GM12878 (cell line): Measurements from ENCODE around the gene GYG1.

Source experiments
- CTCF ChIP-seq, 3 experiments: IDR thresholded peaks in 2 of 3; conservative IDR thresholded peaks in 1 of 3; 2 replicates each; pipeline ENCODE4 v1.5.1; 2011; ENCODE audit warnings: low read depth in 3 of 3, low read length in 3 of 3, mild to moderate bottlenecking in 3 of 3, control low read depth in 2 of 3, moderate library complexity in 2 of 3, inconsistent platforms in 1 of 3, mixed read lengths in 1 of 3; ENCODE audit not compliant: control insufficient read depth in 2 of 3, insufficient read depth in 1 of 3; ENCODE audit errors: extremely low read depth in 1 of 3
- POLR2A ChIP-seq: IDR thresholded peaks from 2 replicates; pipeline ENCODE4 v1.6.1; 2011; ENCODE audit warnings: low read depth, mild to moderate bottlenecking, low read length

DNA sequence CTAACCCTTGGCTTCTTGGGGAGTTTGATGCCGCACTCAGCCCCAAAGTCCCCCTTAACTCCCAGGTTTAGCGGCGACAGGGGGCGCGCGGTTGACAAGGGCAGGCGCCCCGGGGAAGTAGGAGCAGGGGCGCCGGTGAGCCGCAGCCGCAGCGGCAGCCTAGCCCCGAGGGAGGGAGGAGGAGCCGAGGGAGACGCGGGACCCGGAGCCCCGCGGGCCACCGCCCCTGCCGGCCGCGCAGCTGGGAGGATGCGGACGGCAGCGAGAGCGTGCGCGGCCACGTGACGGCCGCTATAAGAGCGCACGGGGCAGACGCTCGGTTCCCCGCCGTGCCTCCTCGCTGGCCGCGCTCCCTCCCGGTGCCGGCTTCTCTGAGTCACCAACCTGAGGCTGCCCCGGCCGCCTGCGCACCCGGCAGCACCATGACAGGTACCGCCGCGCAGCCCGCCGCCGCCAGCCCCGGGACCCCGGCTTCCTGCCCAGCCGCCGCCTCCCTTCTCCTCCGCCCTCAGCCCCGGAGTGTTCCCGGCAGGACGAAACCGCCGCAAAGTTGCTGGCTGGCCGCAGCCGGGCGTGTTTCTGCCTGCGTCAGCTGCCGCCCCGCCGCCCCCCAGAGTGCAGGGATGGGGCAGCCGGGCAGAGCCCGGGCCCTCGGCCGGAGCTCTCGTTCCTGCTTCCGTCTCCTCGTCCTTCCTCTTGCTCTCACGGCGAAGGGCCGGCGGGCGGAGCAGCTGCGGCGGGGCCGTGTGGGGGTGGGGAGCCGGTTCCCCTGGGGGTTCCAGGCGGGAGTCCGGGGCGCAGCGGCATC lies at the start of gene GYG1:
- peak; percentile 96 for TF ChIP-seq POLR2A
- TF ChIP-seq CTCF (IDR thresholded peaks at IDR 0.05 in 2 of 3, conservative IDR thresholded peaks at IDR 0.05 in 1 of 3; ENCODE audit: control insufficient read depth in 2 of 3, extremely low read depth in 1 of 3, insufficient read depth in 1 of 3, low read depth in 3 of 3, low read length in 3 of 3): peak in 2 of 3 experiments; percentile 23 to 49; a peak in 3 of 6 replicates
